ENCODE measurements around the gene DIS3L2. TPM values are rescaled to one million over a fixed set of nuclear protein-coding genes. Genes with fewer than 3 reads are reported as not detected.

The DIS3L2 gene
- total and polyA plus RNA-seq, 7 donors, result 10.7 to 20.8 (median 16.0) TPM

- Histone ChIP-seq H3K4me1 (peaks cover 2% of the 10 kb centered on the region), H3K27me3 (ENCODE audit: insufficient read depth in 3 of 3, low read length in 2 of 3) (no peaks in the 10 kb centered on the region), H3K4me3 (no peak overlapping the region), H3K27ac (no peak overlapping the region), H3K9me3 (no peaks in the 10 kb centered on the region), H3K36me3 (ENCODE audit: insufficient read depth in 1 of 2, low read depth in 1 of 2) (peaks cover 0 to 12% of the 10 kb centered on the region in 2 donors)
- no peak for ATAC-seq
- 97 to 99% (median 98%) methylated on average over 6 of the region's 6 CpGs for WGBS, 3 donors
- no peak for DNase-seq
- no peak for TF ChIP-seq CTCF (IDR thresholded peaks at IDR 0.05)
- intact Hi-C loops (cut with DNase I), result no loop called here
These were observed 248.8 kb downstream of the DIS3L2 start for GRCh38 chr2:232210306-232210705.

- intact Hi-C loops (cut with DNase I), result no loop called here
- 92 to 94% (median 94%) methylated on average over 8 of the region's 8 CpGs for WGBS, 3 donors
These were observed 250.5 kb downstream of the DIS3L2 start for GRCh38 chr2:232211743-232212686.

DNA sequence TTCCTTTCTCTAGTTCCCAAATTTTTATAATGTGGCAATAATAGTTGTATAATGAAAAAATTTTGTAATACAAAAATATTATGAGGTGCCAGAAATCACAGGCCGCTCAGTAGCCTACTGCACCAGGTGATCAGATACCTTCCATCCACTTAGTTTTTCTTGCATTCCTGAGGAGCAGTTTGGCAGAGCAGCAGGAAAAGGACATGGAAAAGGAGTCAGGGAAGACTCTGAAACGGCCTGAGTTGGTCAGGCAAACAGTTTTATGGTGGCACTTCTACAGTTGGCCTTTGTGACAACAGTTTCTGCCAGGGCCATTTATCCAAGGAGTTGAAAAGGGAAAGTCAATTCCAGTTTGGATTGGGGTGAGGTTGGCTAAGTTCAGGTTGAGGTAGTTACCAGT, 251.7 kb downstream of the DIS3L2 start:
- no peak for DNase-seq
- H3K36me3 ChIP-seq (ENCODE audit: insufficient read depth in 1 of 2, low read depth in 1 of 2), result peaks cover 0 to 12% of the 10 kb centered on the region in 2 donors
- intact Hi-C loops (cut with DNase I), result no loop called here
- no peak overlapping the region for H3K4me3 ChIP-seq
- no peaks in the 10 kb centered on the region for H3K9me3 ChIP-seq
- no peak for ATAC-seq
- H3K27ac ChIP-seq, result no peak overlapping the region
- H3K27me3 ChIP-seq (ENCODE audit: insufficient read depth in 3 of 3, low read length in 2 of 3), result no peaks in the 10 kb centered on the region
- no peak for TF ChIP-seq CTCF (IDR thresholded peaks at IDR 0.05)
- no peaks in the 10 kb centered on the region for H3K4me1 ChIP-seq
- 49 to 55% (median 54%) methylated on average over 2 of the region's 2 CpGs for WGBS, 3 donors

More at GRCh38 chr2:232211743-232212686, 250.5 kb downstream of the DIS3L2 start:
- H3K4me3 ChIP-seq, result no peak overlapping the region
- ATAC-seq (no peak), DNase-seq (no peak)
- TF ChIP-seq CTCF (IDR thresholded peaks at IDR 0.05), result no peak
- peaks cover 0 to 12% of the 10 kb centered on the region in 2 donors for H3K36me3 ChIP-seq (ENCODE audit: insufficient read depth in 1 of 2, low read depth in 1 of 2)
- no peaks in the 10 kb centered on the region for H3K4me1 ChIP-seq
- no peaks in the 10 kb centered on the region for H3K9me3 ChIP-seq
- H3K27ac ChIP-seq, result no peak overlapping the region
- H3K27me3 ChIP-seq (ENCODE audit: insufficient read depth in 3 of 3, low read length in 2 of 3), result no peaks in the 10 kb centered on the region

GRCh38 chr2:232214053-232214452, 252.5 kb downstream of the DIS3L2 start:
- ATAC-seq, result peak in 2 of 4 donors; percentile 65 to 78
- H3K4me1 ChIP-seq, result no peaks in the 10 kb centered on the region
- 48 to 67% (median 56%) methylated on average over 5 of the region's 5 CpGs for WGBS, 3 donors
- H3K9me3 ChIP-seq, result no peaks in the 10 kb centered on the region
- H3K27ac ChIP-seq, result no peak overlapping the region
- no peaks in the 10 kb centered on the region for H3K27me3 ChIP-seq (ENCODE audit: insufficient read depth in 3 of 3, low read length in 2 of 3)
- no peak for TF ChIP-seq CTCF (IDR thresholded peaks at IDR 0.05)
- DNase-seq, result no peak
- H3K36me3 ChIP-seq (ENCODE audit: insufficient read depth in 1 of 2, low read depth in 1 of 2), result peaks cover 0 to 12% of the 10 kb centered on the region in 2 donors
- H3K4me3 ChIP-seq, result no peak overlapping the region
- intact Hi-C loops (cut with DNase I), result no loop called here
